HepG2 (cell line): ENCODE data around the gene SLC34A3. TPM values are rescaled to one million over a fixed set of nuclear protein-coding genes. Genes with fewer than 3 reads are reported as not detected.

Experiments used
- AHR ChIP-seq: IDR thresholded peaks from 2 replicates; pipeline ENCODE4 v1.6.1; 2018; ENCODE audit warnings: missing genetic modification reagents, missing compliant biosample characterization
- CBX5 ChIP-seq: sonication (generic); formaldehyde crosslinking; IDR thresholded peaks from 2 replicates; pipeline ENCODE4 v1.4.0; 2020; ENCODE audit warnings: missing genetic modification reagents, borderline replicate concordance
- FOXO1 ChIP-seq: sonication (generic); formaldehyde crosslinking; IDR thresholded peaks from 2 replicates; pipeline ENCODE4 v1.4.0; 2020; ENCODE audit warnings: missing genetic modification reagents
- GMEB2 ChIP-seq: IDR thresholded peaks from 2 replicates; pipeline ENCODE4 v1.6.1; 2016; ENCODE audit warnings: missing biosample characterization, missing genetic modification reagents, low read depth
- HINFP ChIP-seq: sonication (generic); formaldehyde crosslinking; IDR thresholded peaks from 2 replicates; pipeline ENCODE4 v1.4.0; 2020; ENCODE audit warnings: low read depth, mild to moderate bottlenecking, missing genetic modification reagents
- HNRNPLL ChIP-seq: fragments of 200-400 bp; formaldehyde crosslinking; IDR thresholded peaks from 2 replicates; pipeline ENCODE4 v1.6.1; 2017; ENCODE audit warnings: mild to moderate bottlenecking, low read depth, low read length; ENCODE audit not compliant: poor library complexity, severe bottlenecking
- IRF9 ChIP-seq: sonication (generic); formaldehyde crosslinking; IDR thresholded peaks from 2 replicates; pipeline ENCODE4 v1.8.0; 2022; ENCODE audit warnings: missing genetic modification reagents, mild to moderate bottlenecking, borderline replicate concordance
- PAF1 ChIP-seq: IDR thresholded peaks from 2 replicates; pipeline ENCODE4 v1.6.1; 2016; ENCODE audit warnings: missing genetic modification reagents, missing compliant biosample characterization
- SNAPC4 ChIP-seq: sonication (generic); formaldehyde crosslinking; IDR thresholded peaks from 2 replicates; pipeline ENCODE4 v1.4.0; 2020; ENCODE audit warnings: mild to moderate bottlenecking, missing genetic modification reagents
- TFAP4 ChIP-seq: sonication (generic); IDR thresholded peaks from 2 replicates; pipeline ENCODE4 v1.6.1; 2016; ENCODE audit warnings: low read depth, borderline replicate concordance
- ZNF12 ChIP-seq: sonication (generic); formaldehyde crosslinking; IDR thresholded peaks from 2 replicates; pipeline ENCODE4 v1.5.0; 2020; ENCODE audit warnings: missing genetic modification reagents
- ZNF230 ChIP-seq: sonication (generic); formaldehyde crosslinking; IDR thresholded peaks from 2 replicates; pipeline ENCODE4 v1.4.0; 2020; ENCODE audit warnings: mild to moderate bottlenecking, missing genetic modification reagents
- ZNF800 ChIP-seq: sonication (generic); formaldehyde crosslinking; IDR thresholded peaks from 2 replicates; pipeline ENCODE4 v1.4.0; 2020; ENCODE audit warnings: missing genetic modification reagents
- ZNF883 ChIP-seq: sonication (generic); formaldehyde crosslinking; IDR thresholded peaks from 2 replicates; pipeline ENCODE4 v1.5.1; 2020; ENCODE audit warnings: mild to moderate bottlenecking, missing genetic modification reagents; ENCODE audit errors: not compliant biosample characterization
- polyA plus RNA-seq, 8 experiments: library from polyadenylated mRNA; depleted of rRNA in 3 of 8; stranded (reverse) in 7 of 8; unstranded in 1 of 8; fragments of >200 nt; fragmentation: Illumina TruSeq in 4 of 8; extraction: Trizol in 4 of 8; gene quantifications; 2 replicates each; pipeline versions ENCODE4 v1.2.1 to v1.2.3, GENCODE V29; 2011 to 2016; ENCODE audit warnings: low read depth in 4 of 8, missing spikeins in 1 of 8, mixed read lengths in 1 of 8; ENCODE audit not compliant: insufficient read depth in 1 of 8
- total RNA-seq, 5 experiments: library from RNA; depleted of rRNA; stranded (reverse); fragments of >200 nt; fragmentation: Illumina TruSeq; extraction: Trizol; gene quantifications; 2 replicates each; pipeline ENCODE4 v1.2.3, GENCODE V29; 2016; ENCODE audit warnings: low read depth in 1 of 5

SLC34A3 gene
- total and polyA plus RNA-seq, 2 of the 13 experiments (the other 11 are each of a cell fraction or from before 2014, with no cell fraction given), result 0.07 to 1.0 TPM

- TF ChIP-seq HINFP (CRISPR knock-in tag) (0 out of 2 replicates have a peak, but pooled peaks have one; percentile 18), GMEB2 (CRISPR knock-in tag) (no peak), FOXO1 (peak; percentile 50; the same call in 1 of the 2 replicates), AHR (CRISPR knock-in tag) (0 out of 2 replicates have a peak, but pooled peaks have one; percentile 63), HNRNPLL (peak; percentile 74), ZNF800 (CRISPR knock-in tag) (peak; percentile 82; the same call in 1 of the 2 replicates), SNAPC4 (CRISPR knock-in tag) (no peak), ZNF230 (CRISPR knock-in tag) (0 out of 2 replicates have a peak, but pooled peaks have one; percentile 71), ZNF12 (0 out of 2 replicates have a peak, but pooled peaks have one; percentile 10), ZNF883 (CRISPR knock-in tag) (peak; percentile 65), PAF1 (CRISPR knock-in tag) (no peak), CBX5 (CRISPR knock-in tag) (0 out of 2 replicates have a peak, but pooled peaks have one; percentile 28), IRF9 (CRISPR knock-in tag) (no peak; the same call in none of the 2 replicates), TFAP4 (peak; percentile 69; the same call in 1 of the 2 replicates)
Measured at GRCh38 chr9:137200311-137201204, 30.1 kb upstream of the SLC34A3 start, which contains the start of gene TPRN (continued).
